Neural cell (in vitro differentiated cells): ENCODE measurements around the gene APOM. TPM values are rescaled to one million over a fixed set of nuclear protein-coding genes. Genes with fewer than 3 reads are reported as not detected.

Experiments used
- H2AFZ ChIP-seq: fragments of 200-600, 300-800 bp; sonication (generic), shearing (Covaris generic); 2 replicates; pipeline ENCODE4 v1.6.0; 2014; ENCODE audit warnings: low read depth, mild to moderate bottlenecking, antibody characterized with exemption, low read length, moderate library complexity
- H3F3A ChIP-seq: fragments of 200-600 bp; shearing (Covaris generic); 2 replicates; pipeline ENCODE4 v1.6.1; 2016; ENCODE audit warnings: mild to moderate bottlenecking, moderate library complexity, mixed read lengths, antibody characterized with exemption, low read length; ENCODE audit not compliant: insufficient read depth, poor library complexity, severe bottlenecking
- H3K27ac ChIP-seq: fragments of 200-600, 300-800 bp; sonication (generic), shearing (Covaris generic); 2 replicates; pipeline ENCODE4 v1.5.1; 2014; ENCODE audit warnings: mild to moderate bottlenecking, low read length, moderate library complexity
- H3K27me3 ChIP-seq: fragments of 300-800, 200-600 bp; sonication (generic), shearing (Covaris generic); 2 replicates; pipeline ENCODE4 v1.6.0; 2014; ENCODE audit warnings: mild to moderate bottlenecking, low read depth, low read length, moderate library complexity; ENCODE audit not compliant: insufficient read depth
- H3K36me3 ChIP-seq: fragments of 300-800, 200-600 bp; sonication (generic), shearing (Covaris generic); 2 replicates; pipeline ENCODE4 v1.5.1; 2014; ENCODE audit warnings: mild to moderate bottlenecking, antibody characterized with exemption, low read length, moderate library complexity; ENCODE audit not compliant: insufficient read depth
- H3K4me2 ChIP-seq: fragments of 300-800, 200-600 bp; sonication (generic), shearing (Covaris generic); 2 replicates; pipeline ENCODE4 v1.6.0; 2014; ENCODE audit warnings: mild to moderate bottlenecking, low read length
- H3K4me3 ChIP-seq: fragments of 300-800, 200-600 bp; sonication (generic), shearing (Covaris generic); 2 replicates; pipeline ENCODE4 v1.5.1; 2014; ENCODE audit warnings: mild to moderate bottlenecking, low read length, moderate library complexity
- H3K79me2 ChIP-seq: fragments of 200-600 bp; shearing (Covaris generic); replicated peaks from 2 replicates; pipeline ENCODE4 v1.6.0; 2014; ENCODE audit warnings: mild to moderate bottlenecking, low read length, moderate library complexity; ENCODE audit not compliant: insufficient read depth
- H3K9ac ChIP-seq: fragments of 300-800, 200-600 bp; sonication (generic), shearing (Covaris generic); 2 replicates; pipeline ENCODE4 v1.6.1; 2016; ENCODE audit warnings: mild to moderate bottlenecking, low read length, mixed read lengths
- H3K9me2 ChIP-seq: fragments of 200-600 bp; shearing (Covaris generic); 2 replicates; pipeline ENCODE4 v1.6.1; 2016; ENCODE audit warnings: mild to moderate bottlenecking, low read length, mixed read lengths; ENCODE audit not compliant: insufficient read depth
- H3K9me3 ChIP-seq: fragments of 200-600, 300-800 bp; sonication (generic), shearing (Covaris generic); 2 replicates; pipeline ENCODE4 v1.6.1; 2016; ENCODE audit warnings: mild to moderate bottlenecking, mixed run types, low read length, moderate library complexity, mixed read lengths
- H4K20me1 ChIP-seq: fragments of 200-600 bp; shearing (Covaris generic); 2 replicates; pipeline ENCODE4 v1.6.1; 2016; ENCODE audit warnings: mild to moderate bottlenecking, mixed run types; ENCODE audit not compliant: insufficient read depth
- EP300 ChIP-seq: fragments of 450-650 bp; conservative IDR thresholded peaks from 2 replicates; pipeline ENCODE4 v1.6.1; 2014; ENCODE audit warnings: antibody characterized with exemption, mild to moderate bottlenecking, moderate library complexity; ENCODE audit not compliant: poor library complexity, severe bottlenecking
- EZH2 ChIP-seq: fragments of 200-600, 300-800 bp; shearing (Covaris generic), sonication (generic); IDR thresholded peaks from 2 replicates; pipeline ENCODE4 v1.6.1; 2014; ENCODE audit warnings: antibody characterized with exemption, low read length, borderline replicate concordance, mild to moderate bottlenecking; ENCODE audit not compliant: insufficient read depth, poor library complexity, severe bottlenecking
- MXI1 ChIP-seq: fragments of 450-650 bp; conservative IDR thresholded peaks from 2 replicates; pipeline ENCODE4 v1.6.1; 2014; ENCODE audit warnings: antibody characterized with exemption, mild to moderate bottlenecking; ENCODE audit not compliant: poor library complexity, severe bottlenecking
- POLR2AphosphoS5 ChIP-seq: IDR thresholded peaks from 2 replicates; pipeline ENCODE4 v1.6.1; 2012
- RAD21 ChIP-seq: fragments of 450-650 bp; conservative IDR thresholded peaks from 2 replicates; pipeline ENCODE4 v1.6.1; 2014; ENCODE audit warnings: antibody characterized with exemption, mild to moderate bottlenecking, moderate library complexity
- SMC3 ChIP-seq: fragments of 450-650 bp; conservative IDR thresholded peaks from 2 replicates; pipeline ENCODE4 v1.6.1; 2014; ENCODE audit warnings: antibody characterized with exemption, mild to moderate bottlenecking, moderate library complexity; ENCODE audit not compliant: poor library complexity
- TAF1 ChIP-seq: IDR thresholded peaks from 2 replicates; pipeline ENCODE4 v1.6.1; 2012; ENCODE audit warnings: low read depth
- polyA plus RNA-seq: library from polyadenylated mRNA; depleted of rRNA; stranded (reverse); fragments of >200 nt; gene quantifications from 2 replicates; pipeline ENCODE4 v1.2.3, GENCODE V29; 2014
- TF ChIP-seq, protein P1 (sequence below): IDR thresholded peaks from 2 replicates; pipeline ENCODE4 v1.6.1; 2012; ENCODE audit warnings: borderline replicate concordance
- TF ChIP-seq, protein P2 (sequence below): fragments of 450-650 bp; IDR thresholded peaks from 2 replicates; pipeline ENCODE4 v1.5.1; 2014; ENCODE audit warnings: antibody characterized with exemption, mild to moderate bottlenecking, moderate library complexity; ENCODE audit not compliant: poor library complexity, severe bottlenecking

APOM gene
- polyA plus RNA-seq, 1 donor from 2014 or later: 4.4 TPM

DNA sequence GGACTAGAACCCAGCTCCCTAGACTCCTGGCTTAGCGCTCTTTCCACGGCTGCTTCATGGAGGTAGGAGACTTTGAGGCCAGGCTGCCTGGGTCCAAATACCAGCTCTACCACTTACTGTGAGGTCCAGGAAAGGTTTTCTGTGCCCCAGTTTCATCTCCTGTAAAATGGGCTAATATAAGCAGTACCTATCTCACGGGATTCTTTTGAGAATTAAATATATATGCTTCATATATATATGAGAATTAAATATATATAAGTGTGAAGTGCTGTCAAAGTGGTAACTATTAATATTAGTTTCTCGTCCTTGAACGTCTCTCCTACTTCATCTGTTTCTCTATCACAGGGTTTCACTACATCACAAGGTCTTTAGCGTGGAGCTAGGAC lies 35.4 kb downstream of the APOM start:
- H3K4me2 ChIP-seq: no peak overlapping the region
- no peaks in the 10 kb centered on the region for H3K9me2 ChIP-seq
- H3K9me3 ChIP-seq: no peaks in the 10 kb centered on the region
- TF ChIP-seq, protein P1, sequence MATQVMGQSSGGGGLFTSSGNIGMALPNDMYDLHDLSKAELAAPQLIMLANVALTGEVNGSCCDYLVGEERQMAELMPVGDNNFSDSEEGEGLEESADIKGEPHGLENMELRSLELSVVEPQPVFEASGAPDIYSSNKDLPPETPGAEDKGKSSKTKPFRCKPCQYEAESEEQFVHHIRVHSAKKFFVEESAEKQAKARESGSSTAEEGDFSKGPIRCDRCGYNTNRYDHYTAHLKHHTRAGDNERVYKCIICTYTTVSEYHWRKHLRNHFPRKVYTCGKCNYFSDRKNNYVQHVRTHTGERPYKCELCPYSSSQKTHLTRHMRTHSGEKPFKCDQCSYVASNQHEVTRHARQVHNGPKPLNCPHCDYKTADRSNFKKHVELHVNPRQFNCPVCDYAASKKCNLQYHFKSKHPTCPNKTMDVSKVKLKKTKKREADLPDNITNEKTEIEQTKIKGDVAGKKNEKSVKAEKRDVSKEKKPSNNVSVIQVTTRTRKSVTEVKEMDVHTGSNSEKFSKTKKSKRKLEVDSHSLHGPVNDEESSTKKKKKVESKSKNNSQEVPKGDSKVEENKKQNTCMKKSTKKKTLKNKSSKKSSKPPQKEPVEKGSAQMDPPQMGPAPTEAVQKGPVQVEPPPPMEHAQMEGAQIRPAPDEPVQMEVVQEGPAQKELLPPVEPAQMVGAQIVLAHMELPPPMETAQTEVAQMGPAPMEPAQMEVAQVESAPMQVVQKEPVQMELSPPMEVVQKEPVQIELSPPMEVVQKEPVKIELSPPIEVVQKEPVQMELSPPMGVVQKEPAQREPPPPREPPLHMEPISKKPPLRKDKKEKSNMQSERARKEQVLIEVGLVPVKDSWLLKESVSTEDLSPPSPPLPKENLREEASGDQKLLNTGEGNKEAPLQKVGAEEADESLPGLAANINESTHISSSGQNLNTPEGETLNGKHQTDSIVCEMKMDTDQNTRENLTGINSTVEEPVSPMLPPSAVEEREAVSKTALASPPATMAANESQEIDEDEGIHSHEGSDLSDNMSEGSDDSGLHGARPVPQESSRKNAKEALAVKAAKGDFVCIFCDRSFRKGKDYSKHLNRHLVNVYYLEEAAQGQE: no peak
- TF ChIP-seq TAF1 (no peak), EP300 (no peak), MXI1 (no peak), SMC3 (no peak), EZH2 (no peak), RAD21 (no peak)
- no peaks in the 10 kb centered on the region for H3F3A ChIP-seq
- no peaks in the 10 kb centered on the region for H3K27me3 ChIP-seq
- no peak overlapping the region for H3K4me3 ChIP-seq
- no peak overlapping the region for H3K9ac ChIP-seq
- H3K36me3 ChIP-seq: no peaks in the 10 kb centered on the region
- H3K27ac ChIP-seq: no peak overlapping the region
- H2AFZ ChIP-seq: no peak overlapping the region
- no peaks in the 10 kb centered on the region for H4K20me1 ChIP-seq
- no peaks in the 10 kb centered on the region for H3K79me2 ChIP-seq

DNA sequence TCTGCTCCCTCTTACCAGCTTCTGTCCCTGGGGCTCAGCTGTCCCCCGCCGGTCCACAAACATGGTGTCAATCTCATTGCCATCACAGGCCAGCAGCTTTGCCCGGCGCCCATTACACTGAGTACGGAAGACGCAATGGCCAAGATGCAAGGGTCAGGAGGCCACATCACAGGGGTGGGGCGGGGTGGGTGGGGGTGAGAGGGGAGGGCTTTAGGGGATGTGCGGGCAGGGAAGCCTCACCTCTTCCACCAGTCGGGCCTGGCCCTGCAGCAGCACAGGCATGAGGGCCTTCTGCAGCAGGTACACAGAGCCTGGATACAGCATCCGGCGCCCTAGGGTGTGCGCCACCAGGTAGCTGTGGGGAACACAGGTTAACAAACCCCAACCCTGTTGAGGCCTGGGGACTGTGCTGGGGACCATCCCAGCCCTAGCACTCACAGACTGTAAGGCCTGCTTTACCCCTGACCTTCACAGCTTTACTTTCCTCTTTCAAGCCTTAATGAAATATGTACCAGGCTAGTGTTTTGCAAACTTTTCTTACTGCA lies 35.9 kb downstream of the APOM start:
- Histone ChIP-seq H3K27ac (no peak overlapping the region), H3K4me3 (no peak overlapping the region), H3K79me2 (no peaks in the 10 kb centered on the region), H2AFZ (no peak overlapping the region), H3F3A (no peaks in the 10 kb centered on the region), H3K4me2 (no peak overlapping the region), H4K20me1 (no peaks in the 10 kb centered on the region), H3K9me2 (no peaks in the 10 kb centered on the region), H3K27me3 (no peaks in the 10 kb centered on the region), H3K36me3 (no peaks in the 10 kb centered on the region), H3K9me3 (no peaks in the 10 kb centered on the region), H3K9ac (no peak overlapping the region)
- TF ChIP-seq EZH2: no peak
- no peak for TF ChIP-seq POLR2AphosphoS5
- TF ChIP-seq RAD21: no peak
- TF ChIP-seq SMC3: no peak
- TF ChIP-seq MXI1: no peak
- TF ChIP-seq TAF1: no peak
- TF ChIP-seq EP300: no peak
- TF ChIP-seq, protein P2, sequence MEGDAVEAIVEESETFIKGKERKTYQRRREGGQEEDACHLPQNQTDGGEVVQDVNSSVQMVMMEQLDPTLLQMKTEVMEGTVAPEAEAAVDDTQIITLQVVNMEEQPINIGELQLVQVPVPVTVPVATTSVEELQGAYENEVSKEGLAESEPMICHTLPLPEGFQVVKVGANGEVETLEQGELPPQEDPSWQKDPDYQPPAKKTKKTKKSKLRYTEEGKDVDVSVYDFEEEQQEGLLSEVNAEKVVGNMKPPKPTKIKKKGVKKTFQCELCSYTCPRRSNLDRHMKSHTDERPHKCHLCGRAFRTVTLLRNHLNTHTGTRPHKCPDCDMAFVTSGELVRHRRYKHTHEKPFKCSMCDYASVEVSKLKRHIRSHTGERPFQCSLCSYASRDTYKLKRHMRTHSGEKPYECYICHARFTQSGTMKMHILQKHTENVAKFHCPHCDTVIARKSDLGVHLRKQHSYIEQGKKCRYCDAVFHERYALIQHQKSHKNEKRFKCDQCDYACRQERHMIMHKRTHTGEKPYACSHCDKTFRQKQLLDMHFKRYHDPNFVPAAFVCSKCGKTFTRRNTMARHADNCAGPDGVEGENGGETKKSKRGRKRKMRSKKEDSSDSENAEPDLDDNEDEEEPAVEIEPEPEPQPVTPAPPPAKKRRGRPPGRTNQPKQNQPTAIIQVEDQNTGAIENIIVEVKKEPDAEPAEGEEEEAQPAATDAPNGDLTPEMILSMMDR: no peak
- TF ChIP-seq, protein P1: no peak
